Right lung (tissue), 5 donors: ENCODE measurements around the gene NISCH. TPM values are rescaled to one million over a fixed set of nuclear protein-coding genes. Genes with fewer than 3 reads are reported as not detected.

ENCODE experiments used
- DNase-seq, 2 donors: peaks; one replicate each; pipeline ENCODE4 v3.0.0-alpha.2; 2013
- polyA plus RNA-seq, 5 donors: library from polyadenylated mRNA; unstranded; fragments of 120-200 nt; gene quantifications; one replicate each; pipeline versions ENCODE4 v1.2.1 to v1.2.3, GENCODE V29; 2013; ENCODE audit warnings: inconsistent platforms in 1 of 5, low replicate concordance in 1 of 5; ENCODE audit not compliant: insufficient read length in 5 of 5, insufficient read depth in 1 of 5

NISCH gene
- polyA plus RNA-seq, 5 donors, result 116 to 175 (median 146) TPM

- DNase-seq, result no peak
Observed at GRCh38 chr3:52433996-52434479, 21.4 kb upstream of the NISCH start.

GRCh38 chr3:52434491-52435115 lies 20.8 kb upstream of the NISCH start:
- DNase-seq, result no peak

DNA sequence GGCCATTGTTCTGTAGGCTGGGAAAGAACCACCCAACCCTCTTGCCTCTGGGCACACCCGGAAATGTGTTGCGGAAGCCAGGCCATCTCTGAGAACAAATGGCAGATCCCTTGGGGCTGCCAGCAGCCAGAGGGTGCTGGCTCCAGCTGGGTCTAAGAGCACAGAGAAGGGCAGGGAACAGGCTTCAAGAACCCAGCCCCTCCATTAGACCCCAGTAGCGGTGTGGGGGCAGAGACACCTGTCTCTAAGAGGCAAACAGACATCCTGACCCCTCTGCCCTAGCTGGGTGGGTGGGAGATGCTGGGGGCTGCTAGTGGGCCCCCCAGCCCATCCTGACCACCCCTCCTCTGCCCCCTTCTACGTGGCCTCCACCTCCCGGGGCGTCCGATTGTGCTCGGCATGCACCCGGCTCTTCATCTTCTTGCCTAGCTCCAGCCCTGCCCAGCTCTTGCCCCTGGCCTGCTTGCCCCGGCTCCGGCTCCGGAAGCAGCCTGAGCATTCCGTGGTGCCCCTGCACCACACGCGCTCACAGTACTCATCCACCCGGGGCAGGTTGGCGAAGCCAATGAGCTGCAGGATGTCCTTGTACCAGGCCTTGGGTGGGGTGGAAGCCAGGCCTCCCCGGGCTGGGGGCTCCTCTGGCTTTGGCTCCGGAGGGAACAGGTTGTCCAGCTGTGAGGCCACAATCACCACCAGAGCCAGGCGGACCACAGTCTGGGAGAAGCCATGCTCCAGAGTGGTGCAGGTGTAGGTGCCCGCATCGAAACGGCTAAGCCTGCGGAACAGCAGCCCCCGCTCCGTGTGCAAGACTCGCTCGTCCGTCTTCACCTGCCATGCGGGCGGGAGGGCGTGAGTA lies 19.9 kb upstream of the NISCH start:
- DNase-seq, result no peak

DNA sequence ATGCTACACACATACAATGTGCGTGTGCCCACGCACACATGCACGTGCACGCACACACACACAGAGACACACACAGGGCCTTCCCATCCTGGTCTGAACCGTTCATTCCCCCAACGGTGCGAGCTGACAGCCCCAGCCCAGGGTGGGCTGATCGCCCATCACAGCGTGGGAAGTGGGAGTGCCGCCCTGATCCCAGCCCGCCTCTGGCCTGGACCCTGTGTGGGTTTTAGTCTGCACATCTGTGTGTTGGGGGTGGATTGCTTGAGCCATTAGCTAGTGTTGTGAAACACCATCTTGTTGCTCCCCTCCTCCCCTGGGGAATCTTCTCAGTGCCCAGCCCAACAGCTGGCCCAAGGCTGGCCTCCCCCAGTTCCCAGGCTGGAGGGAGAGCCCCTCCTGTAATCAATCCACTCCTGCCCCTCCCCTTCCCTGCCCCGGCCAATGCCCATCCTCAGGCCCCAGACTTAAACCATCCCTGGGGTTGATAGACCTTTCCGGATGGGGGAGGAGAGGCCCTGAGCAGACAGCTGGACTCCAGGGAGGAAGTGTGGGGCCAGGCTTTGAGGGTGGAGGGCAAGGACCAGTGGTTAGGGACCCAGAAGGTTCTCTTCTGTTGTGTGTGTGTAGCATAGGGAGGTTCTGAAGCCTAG lies 18.8 kb upstream of the NISCH start:
- DNase-seq, result peak; percentile 64 to 71

DNA sequence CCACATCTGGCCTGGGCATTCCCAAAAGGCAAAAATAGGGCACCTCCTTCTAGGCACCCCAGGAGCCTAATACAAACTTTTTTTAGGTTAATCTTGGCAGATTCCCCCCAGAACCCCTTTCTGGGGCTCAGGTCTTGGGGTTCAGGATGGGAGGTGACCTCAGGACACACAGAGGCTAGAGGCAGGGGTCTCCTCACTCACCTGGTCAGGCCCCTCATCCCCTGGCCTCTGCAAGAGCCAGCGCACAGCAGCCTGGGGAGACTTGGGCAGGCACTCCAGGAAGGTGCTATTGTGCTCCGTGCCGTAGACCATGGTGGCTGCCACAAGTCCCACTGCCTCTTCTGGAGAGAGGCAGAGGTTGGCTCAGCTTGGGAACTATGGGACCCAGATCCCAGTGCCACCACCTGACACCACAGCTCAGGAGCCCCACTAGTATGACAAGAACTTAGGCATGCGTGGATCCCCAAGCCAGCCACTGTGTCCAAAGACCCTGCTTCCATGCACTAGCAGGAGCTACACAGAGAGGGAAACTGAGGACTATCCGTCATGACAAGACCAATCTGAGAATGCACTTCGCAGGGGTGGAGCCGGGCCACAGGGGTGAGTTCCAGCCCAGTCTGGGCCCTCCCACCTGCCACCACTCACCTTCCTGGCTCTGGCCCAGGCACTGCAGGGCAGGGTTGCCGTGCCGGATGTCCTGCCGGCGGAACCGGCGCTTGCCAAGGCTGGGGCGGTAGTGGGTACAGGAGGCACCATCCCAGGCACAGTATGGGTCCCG lies 17.9 kb upstream of the NISCH start:
- no peak for DNase-seq

DNA sequence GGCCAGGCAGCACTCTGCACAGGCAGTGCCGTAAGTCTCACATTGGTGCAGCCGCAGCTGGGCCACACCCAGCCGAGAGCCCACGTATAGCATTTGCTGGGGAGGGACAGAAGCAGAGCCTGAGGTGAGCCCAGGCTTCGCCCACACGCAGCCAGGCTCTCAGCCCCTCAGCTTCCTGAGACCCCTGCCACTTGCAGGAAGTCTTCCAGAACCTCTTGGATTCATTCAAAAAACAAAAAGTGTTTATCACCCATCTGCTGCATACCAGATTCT lies 17.4 kb upstream of the NISCH start:
- no peak for DNase-seq

GRCh38 chr3:52438579-52439425 lies 16.6 kb upstream of the NISCH start:
- DNase-seq, result no peak

GRCh38 chr3:52439426-52440248 lies 15.8 kb upstream of the NISCH start:
- no peak for DNase-seq

DNA sequence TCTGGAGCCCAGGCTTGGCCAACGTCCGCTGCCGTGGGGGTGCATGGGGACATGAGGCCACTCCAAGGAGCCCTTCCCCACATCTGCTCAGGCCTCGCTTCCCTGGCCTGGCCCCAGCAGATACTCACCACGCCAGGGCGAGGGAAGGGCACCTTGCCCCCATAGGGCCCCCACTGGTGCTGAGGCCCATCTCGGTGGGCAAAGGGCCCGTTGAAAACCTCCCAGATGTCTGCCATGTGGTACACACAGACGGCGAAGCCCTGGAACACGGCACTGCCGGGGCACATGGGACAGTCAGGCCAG lies 15.2 kb upstream of the NISCH start:
- DNase-seq, result no peak

DNA sequence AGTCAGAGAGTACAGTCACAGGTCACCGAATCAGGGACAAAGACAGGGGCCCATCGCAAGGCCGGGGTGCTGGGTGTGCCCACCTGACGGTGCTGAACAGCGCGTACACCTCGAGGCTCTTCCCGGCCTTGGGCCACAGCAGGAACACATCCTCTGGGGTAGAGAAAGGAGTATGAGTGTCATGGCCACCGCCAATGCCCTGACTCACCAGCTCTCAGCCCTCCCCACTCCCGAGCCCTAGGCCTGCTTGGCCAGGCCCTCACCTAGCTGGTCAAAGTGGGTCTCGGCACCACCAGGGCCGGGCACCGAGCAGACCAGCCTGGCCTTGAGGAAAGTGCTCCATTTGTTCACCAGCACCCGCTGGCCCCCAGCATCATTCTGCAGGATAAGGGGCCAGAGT lies 14.7 kb upstream of the NISCH start:
- no peak for DNase-seq

DNA sequence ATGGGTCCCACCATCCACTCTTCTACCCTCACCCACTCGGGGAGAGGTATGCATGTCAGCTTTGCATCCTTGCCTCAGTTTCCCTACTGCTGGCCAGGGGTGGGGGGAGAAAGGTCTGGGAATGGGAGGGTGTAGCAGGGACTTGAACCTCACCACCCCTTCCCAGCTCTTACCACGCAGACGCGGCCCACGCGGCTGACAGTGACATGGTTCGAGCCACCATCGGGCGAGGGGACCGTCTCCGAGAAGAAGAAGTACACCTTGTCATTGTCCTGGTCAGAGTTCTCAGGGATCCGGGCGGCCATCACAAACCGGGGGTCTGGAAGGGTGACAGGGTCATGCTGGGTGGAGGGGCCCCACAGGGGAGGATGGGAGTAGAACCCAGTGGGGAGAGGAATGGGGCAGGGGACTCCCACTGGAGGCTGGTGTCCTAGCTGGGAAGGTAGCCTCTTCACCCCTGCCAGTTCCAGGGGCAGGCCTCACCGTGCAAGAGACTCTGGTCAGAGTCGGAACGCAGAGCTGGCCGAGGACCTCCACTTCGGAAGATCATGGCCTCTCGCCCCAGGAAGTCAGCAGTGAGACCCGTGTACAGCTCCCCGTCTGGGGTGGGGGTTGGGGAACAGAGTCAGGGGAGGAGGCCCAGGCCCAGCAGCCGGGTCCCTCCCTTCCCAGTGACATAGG lies 14.2 kb upstream of the NISCH start:
- DNase-seq, result no peak

GRCh38 chr3:52441772-52442332 lies 13.6 kb upstream of the NISCH start:
- no peak for DNase-seq

GRCh38 chr3:52442409-52443267 lies 12.8 kb upstream of the NISCH start:
- no peak for DNase-seq

DNA sequence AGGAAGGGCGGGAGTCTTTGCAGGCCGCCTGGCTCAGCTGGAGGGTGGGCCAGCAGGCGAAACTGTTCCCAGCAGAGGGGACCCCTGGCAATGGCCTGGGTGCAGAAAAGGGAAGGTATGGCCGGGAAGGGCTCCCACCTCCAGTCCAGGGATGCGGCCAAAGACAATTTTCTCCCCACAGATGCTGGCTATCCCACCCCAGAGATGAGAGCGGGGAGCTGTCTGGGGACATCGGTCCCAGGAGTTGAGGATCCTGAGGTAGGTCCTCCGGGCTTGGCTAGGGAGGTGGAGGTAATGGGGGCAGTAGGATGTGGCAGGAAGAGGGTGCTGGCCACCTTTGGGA lies 12.2 kb upstream of the NISCH start:
- DNase-seq, result no peak

GRCh38 chr3:52443791-52444687 lies 11.4 kb upstream of the NISCH start:
- no peak for DNase-seq

- DNase-seq, result no peak
Observed at GRCh38 chr3:52444860-52445793, 10.3 kb upstream of the NISCH start, which contains the start of gene SEMA3G. Gene SEMA3G, minus strand, starts transcription at chr3:52445103. Its CDS starts 76 bp downstream, at chr3:52445027.
